Renal cortical epithelial cell (primary cell): Measurements from ENCODE around the gene GBA2. TPM values are rescaled to one million over a fixed set of nuclear protein-coding genes. Genes with fewer than 3 reads are reported as not detected.

Experiments used
- DNase-seq: peaks from one replicate; pipeline ENCODE4 v3.0.0-alpha.2; 2011; ENCODE audit warnings: low read depth
- total RNA-seq: library from RNA; depleted of rRNA; stranded (reverse); fragments of >200 nt; gene quantifications from 2 replicates; pipeline ENCODE4 v1.2.3, GENCODE V29; 2014

GBA2 gene
- total RNA-seq, 1 donor from 2014 or later: 46.9 TPM

- DNase-seq: no peak
These were observed 18.0 kb upstream of the GBA2 start for GRCh38 chr9:35766997-35767396.

- no peak for DNase-seq
These were observed 14.8 kb upstream of the GBA2 start for GRCh38 chr9:35763803-35764202.

- no peak for DNase-seq
These were observed 14.2 kb upstream of the GBA2 start for GRCh38 chr9:35763181-35763580.

GRCh38 chr9:35760651-35761050 is 11.6 kb upstream of the GBA2 start:
- DNase-seq: peak; percentile 48

GRCh38 chr9:35759795-35760194 is 10.8 kb upstream of the GBA2 start:
- DNase-seq: no peak

GRCh38 chr9:35758475-35759050 is 9.5 kb upstream of the GBA2 start:
- peak; percentile 49 for DNase-seq

- no peak for DNase-seq
These were observed 8.9 kb upstream of the GBA2 start for GRCh38 chr9:35757892-35758275.

- DNase-seq: peak; percentile 51
These were observed 8.3 kb upstream of the GBA2 start for GRCh38 chr9:35757226-35757891.

- peak; percentile 39 for DNase-seq
These were observed 7.5 kb upstream of the GBA2 start for GRCh38 chr9:35756275-35757225.

- no peak for DNase-seq
These were observed 6.0 kb upstream of the GBA2 start for GRCh38 chr9:35755071-35755470.

- DNase-seq: no peak
These were observed 5.2 kb upstream of the GBA2 start, which contains the start of gene MSMP for GRCh38 chr9:35754264-35754663. Gene MSMP (minus strand): TSS chr9:35754276. CDS start chr9:35754129, 147 bp downstream.

GRCh38 chr9:35753466-35753865 is 4.4 kb upstream of the GBA2 start:
- DNase-seq: no peak

GRCh38 chr9:35750256-35750531 is 1.2 kb upstream of the GBA2 start:
- DNase-seq: no peak

- DNase-seq: no peak
These were observed 657 bp upstream of the GBA2 start for GRCh38 chr9:35749515-35750255.

- DNase-seq: no peak
These were observed 678 bp downstream of the GBA2 start for GRCh38 chr9:35748242-35748857.

GRCh38 chr9:35746583-35746982 is 2.4 kb downstream of the GBA2 start:
- peak; percentile 38 for DNase-seq

- no peak for DNase-seq
These were observed 3.5 kb downstream of the GBA2 start for GRCh38 chr9:35745569-35745968.

- no peak for DNase-seq
These were observed 5.0 kb downstream of the GBA2 start for GRCh38 chr9:35743880-35744518.

- no peak for DNase-seq
These were observed 5.6 kb downstream of the GBA2 start for GRCh38 chr9:35743452-35743851.

GRCh38 chr9:35741740-35742139 is 7.3 kb downstream of the GBA2 start:
- DNase-seq: no peak

GRCh38 chr9:35740243-35740642 is 8.8 kb downstream of the GBA2 start:
- DNase-seq: no peak
